GM21528 (cell line): ENCODE results near the gene PROK1.

Experiments
- ATAC-seq: cut with Tn5 transposase; IDR thresholded peaks from one replicate; pipeline ENCODE4 v1.9.1; 2021; ENCODE audit warnings: mild to moderate bottlenecking, moderate library complexity; ENCODE audit not compliant: unreplicated experiment, low FRiP score

Gene PROK1

GRCh38 chr1:110464340-110464739 lies 13.4 kb downstream of the PROK1 start:
- ATAC-seq = no peak

GRCh38 chr1:110465038-110465813 lies 14.3 kb downstream of the PROK1 start:
- no peak for ATAC-seq

- ATAC-seq = no peak
These were observed 14.9 kb downstream of the PROK1 start for GRCh38 chr1:110465814-110466380.

GRCh38 chr1:110466646-110467280 lies 15.8 kb downstream of the PROK1 start:
- no peak for ATAC-seq

- ATAC-seq = no peak
These were observed 20.2 kb downstream of the PROK1 start for GRCh38 chr1:110471131-110471530.

- ATAC-seq = no peak
These were observed 21.6 kb downstream of the PROK1 start for GRCh38 chr1:110472546-110472945.

- ATAC-seq = no peak
These were observed 23.5 kb downstream of the PROK1 start for GRCh38 chr1:110474444-110474843.

- no peak for ATAC-seq
These were observed 24.5 kb downstream of the PROK1 start for GRCh38 chr1:110475362-110476027.

- no peak for ATAC-seq
These were observed 25.2 kb downstream of the PROK1 start for GRCh38 chr1:110476028-110476765.

GRCh38 chr1:110477041-110477440 lies 26.1 kb downstream of the PROK1 start:
- ATAC-seq = no peak

GRCh38 chr1:110477445-110477957 lies 26.6 kb downstream of the PROK1 start:
- ATAC-seq = no peak

GRCh38 chr1:110477967-110478640 lies 27.2 kb downstream of the PROK1 start:
- no peak for ATAC-seq

GRCh38 chr1:110478886-110479285 lies 27.9 kb downstream of the PROK1 start:
- ATAC-seq = no peak

GRCh38 chr1:110480356-110481096 lies 29.6 kb downstream of the PROK1 start:
- no peak for ATAC-seq

GRCh38 chr1:110481968-110482623 lies 31.1 kb downstream of the PROK1 start:
- no peak for ATAC-seq

GRCh38 chr1:110482662-110483307 lies 31.8 kb downstream of the PROK1 start:
- no peak for ATAC-seq

- no peak for ATAC-seq
These were observed 32.3 kb downstream of the PROK1 start for GRCh38 chr1:110483308-110483685.

- no peak for ATAC-seq
These were observed 33.9 kb downstream of the PROK1 start for GRCh38 chr1:110484801-110485200.
